Measurements from ENCODE around the gene NEURL4.
A peak's percentile ranks its signal among the peaks of the same experiment; 100 is the strongest.

The NEURL4 gene

DNA sequence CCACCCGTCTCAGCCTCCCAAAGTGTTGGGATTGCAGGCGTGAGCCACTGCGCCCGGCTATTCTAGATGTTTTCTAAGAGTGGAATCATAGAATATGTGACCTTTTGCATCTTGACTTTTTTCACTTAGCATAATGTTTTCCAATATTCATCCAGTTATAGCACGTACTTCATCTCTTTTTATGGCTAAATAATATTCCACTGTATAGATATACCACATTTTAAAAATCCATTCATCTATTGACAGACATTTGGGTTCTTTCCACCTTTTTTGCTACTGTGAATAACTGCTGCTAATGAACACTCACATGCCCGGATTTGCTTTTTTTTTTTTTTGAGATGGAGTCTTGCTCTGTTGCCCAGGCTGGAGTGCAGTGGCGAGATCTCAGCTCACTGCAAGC lies 25.0 kb downstream of the NEURL4 start:
- no peak for DNase-seq (ENCODE audit: low spot score)

DNA sequence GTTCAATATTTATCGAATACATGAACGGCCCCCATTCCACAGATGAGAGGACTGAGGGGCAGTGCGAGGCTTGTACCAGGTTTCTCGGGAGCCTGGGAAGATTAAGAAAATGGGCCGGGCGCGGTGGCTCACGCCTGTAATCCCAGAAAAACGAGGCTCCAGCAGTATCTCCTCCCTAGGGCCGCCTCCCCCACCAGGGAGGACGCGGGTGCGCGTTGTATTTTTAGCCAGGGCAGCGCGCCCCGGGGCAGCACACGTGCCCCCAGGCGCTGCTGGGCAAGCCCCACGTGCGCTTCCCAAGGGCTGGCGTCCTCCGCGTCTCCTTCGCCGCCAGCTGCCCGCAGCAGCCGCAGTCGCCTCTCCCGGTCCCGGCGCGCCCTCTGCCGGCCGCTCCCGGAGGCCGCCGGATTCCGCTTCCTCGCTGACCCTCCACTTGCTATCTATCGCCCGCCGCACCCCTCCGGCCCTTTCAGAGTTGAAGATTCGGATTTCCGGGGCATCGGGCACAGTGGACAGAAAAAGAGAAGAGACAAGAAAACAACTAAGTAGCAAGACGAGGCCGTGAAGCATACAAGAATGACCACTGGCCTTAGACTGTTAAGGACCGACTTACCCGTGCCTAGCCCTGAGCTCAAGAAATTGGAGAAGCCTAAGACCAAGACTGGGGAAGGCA lies 32.8 kb downstream of the NEURL4 start:
- DNase-seq (ENCODE audit: low spot score), result peak; percentile 88

GRCh38 chr17:7295230-7296180 lies 33.6 kb downstream of the NEURL4 start:
- no peak for DNase-seq (ENCODE audit: low spot score)

DNA sequence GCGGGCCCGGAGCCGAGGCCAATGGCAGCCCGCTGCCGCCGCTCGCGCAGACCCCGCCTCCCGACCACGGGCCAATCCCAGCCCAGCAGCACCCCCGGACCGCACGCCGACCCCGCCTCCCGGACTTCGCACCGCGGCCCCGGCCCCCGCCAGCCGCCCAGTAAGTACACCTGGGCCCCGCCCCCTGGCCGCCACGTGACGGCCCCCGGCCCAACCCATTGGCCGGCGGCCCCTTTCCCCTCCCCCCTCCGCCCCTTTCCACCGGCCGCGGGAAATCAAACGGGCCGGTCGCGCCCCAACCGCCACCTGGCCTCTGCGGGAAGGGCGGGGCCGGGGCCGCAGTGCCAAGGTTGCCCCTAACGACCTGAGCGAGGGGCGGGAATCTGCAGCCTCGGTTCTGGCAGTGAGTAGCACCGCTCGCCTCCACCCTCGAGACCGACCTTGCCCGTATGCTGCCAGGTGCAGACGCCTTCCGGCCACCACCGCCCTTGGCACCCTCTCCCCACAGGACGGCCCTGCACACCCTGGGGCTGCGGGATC lies 34.5 kb downstream of the NEURL4 start, which contains the start of gene YBX2:
Gene YBX2 (minus strand): TSS at position 26 of the 540 bp plus-strand sequence. CDS start 139 bp downstream, outside the sequence.
- no peak for DNase-seq (ENCODE audit: low spot score)

- no peak for DNase-seq (ENCODE audit: low spot score)
Measured at GRCh38 chr17:7293816-7294613, 35.1 kb downstream of the NEURL4 start.

DNA sequence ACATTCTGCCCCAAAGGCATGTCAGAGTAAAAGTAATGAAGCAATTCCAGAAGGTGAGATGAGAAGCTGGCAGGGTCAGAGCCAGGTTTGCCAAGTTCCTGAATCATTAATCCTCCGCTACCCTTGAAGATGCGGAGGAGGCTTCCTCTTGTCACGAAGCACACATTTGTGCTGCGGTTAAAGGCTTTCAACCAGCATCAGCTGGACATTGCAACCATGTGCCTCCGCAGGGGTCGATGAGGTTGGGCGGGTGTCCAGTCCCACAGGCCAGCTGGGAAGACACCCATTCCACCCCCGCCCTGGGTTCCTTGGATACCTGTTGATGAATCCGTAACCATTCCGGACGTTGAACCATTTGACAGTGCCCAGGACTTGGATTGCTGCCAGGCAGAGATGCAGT lies 36.0 kb downstream of the NEURL4 start:
- DNase-seq (ENCODE audit: low spot score), result no peak

GRCh38 chr17:7292729-7293128 lies 36.4 kb downstream of the NEURL4 start:
- no peak for DNase-seq (ENCODE audit: low spot score)

GRCh38 chr17:7292194-7292593 lies 36.9 kb downstream of the NEURL4 start:
- DNase-seq (ENCODE audit: low spot score), result no peak

GRCh38 chr17:7290685-7291084 lies 38.5 kb downstream of the NEURL4 start:
- no peak for DNase-seq (ENCODE audit: low spot score)

GRCh38 chr17:7290166-7290565 lies 39.0 kb downstream of the NEURL4 start:
- DNase-seq (ENCODE audit: low spot score), result no peak

- no peak for DNase-seq (ENCODE audit: low spot score)
Measured at GRCh38 chr17:7289256-7290032, 39.7 kb downstream of the NEURL4 start.

DNA sequence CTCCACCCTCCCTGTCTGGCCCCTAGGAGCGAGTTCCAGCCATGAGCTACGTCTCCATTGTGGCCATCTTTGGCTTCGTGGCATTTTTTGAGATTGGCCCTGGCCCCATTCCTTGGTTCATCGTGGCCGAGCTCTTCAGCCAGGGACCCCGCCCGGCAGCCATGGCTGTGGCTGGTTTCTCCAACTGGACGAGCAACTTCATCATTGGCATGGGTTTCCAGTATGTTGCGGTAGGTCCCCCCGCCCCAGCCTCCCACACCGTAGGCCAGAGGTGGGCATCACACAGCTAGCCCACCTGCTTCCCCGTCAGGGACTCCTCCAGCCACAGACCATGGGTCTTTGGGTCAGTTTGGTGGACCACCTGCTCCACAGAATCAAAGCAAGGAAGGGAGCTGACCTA lies 43.5 kb downstream of the NEURL4 start:
- no peak for DNase-seq (ENCODE audit: low spot score)

DNA sequence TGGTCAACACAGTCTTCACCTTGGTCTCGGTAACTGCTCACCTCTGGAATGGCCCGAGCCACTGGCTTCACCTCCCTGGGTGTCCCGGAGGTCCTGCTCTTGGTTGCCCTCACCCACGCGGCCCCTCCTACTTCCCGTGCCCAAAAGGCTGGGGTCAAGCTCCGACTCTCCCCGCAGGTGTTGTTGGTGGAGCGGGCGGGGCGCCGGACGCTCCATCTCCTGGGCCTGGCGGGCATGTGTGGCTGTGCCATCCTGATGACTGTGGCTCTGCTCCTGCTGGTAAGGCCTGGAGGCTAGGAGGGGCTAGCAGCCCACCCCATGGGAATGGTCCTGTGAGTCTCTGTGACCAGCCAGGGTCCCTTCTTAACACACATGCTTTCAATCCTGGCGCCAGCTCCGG lies 44.2 kb downstream of the NEURL4 start:
- no peak for DNase-seq (ENCODE audit: low spot score)

DNA sequence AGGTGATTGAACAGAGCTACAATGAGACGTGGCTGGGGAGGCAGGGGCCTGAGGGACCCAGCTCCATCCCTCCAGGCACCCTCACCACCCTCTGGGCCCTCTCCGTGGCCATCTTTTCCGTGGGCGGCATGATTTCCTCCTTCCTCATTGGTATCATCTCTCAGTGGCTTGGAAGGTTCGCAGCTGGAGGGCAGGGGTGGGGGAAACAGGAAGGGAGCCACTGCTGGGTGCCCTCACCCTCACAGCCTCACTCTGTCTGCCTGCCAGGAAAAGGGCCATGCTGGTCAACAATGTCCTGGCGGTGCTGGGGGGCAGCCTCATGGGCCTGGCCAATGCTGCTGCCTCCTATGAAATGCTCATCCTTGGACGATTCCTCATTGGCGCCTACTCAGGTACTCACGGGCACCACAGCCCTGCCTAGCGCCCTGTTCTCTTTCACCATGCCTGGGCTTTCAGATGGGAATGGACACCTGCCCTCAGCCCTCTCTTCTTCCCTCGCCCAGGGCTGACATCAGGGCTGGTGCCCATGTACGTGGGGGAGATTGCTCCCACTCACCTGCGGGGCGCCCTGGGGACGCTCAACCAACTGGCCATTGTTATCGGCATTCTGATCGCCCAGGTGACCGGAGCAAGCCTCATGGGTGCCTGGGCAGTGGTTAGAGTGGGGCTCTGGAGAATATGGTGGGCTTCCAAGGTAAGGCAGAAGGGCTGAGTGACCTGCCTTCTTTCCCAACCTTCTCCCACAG lies 45.5 kb downstream of the NEURL4 start:
- DNase-seq (ENCODE audit: low spot score), result no peak

- no peak for DNase-seq (ENCODE audit: low spot score)
Measured at GRCh38 chr17:7282752-7283321, 46.3 kb downstream of the NEURL4 start.

DNA sequence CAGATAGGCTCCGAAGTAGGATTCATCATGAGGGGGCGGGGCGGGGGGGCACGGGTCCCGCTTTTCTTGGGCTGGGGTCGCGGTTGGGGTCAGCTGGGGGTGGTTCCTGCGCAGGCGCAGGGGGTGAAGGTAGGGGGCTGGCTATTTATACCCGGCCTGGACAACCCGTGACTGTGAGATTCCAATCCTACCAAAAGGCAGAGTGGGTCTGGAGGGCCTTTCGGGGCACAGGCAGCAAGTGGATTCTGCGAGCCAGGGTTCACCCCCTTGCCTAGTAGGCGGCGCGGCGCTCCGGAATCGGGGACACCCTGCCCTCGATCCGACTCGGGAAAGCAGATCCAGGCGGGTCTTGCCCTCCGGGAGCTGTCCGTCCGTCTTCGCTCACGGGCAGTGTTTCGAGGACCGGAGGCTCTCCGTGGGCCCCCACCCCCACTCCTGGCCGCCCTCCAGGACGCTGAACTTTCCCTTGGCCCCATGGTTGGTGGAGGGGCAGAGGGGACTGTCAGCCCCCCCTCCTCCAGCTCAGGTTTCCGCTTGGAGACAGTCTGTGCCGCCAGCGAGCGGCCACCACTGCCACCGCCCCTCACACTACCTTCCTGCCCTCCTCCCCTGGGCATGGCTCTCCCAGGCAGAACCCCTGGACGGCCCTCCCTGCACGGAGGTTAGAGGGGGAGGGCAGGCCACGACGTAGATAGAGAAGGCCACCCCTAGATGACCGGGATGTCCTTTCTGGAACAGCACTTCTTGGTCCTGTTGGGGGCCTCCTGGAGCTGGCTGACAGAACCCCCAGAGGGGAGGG lies 47.0 kb downstream of the NEURL4 start:
- no peak for DNase-seq (ENCODE audit: low spot score)

GRCh38 chr17:7281074-7281952 lies 47.8 kb downstream of the NEURL4 start, which contains the start of gene SLC2A4:
SLC2A4 (plus strand) TSS chr17:7281718; CDS start chr17:7281935, 217 bp downstream.
- peak; percentile 94 for DNase-seq (ENCODE audit: low spot score)

DNA sequence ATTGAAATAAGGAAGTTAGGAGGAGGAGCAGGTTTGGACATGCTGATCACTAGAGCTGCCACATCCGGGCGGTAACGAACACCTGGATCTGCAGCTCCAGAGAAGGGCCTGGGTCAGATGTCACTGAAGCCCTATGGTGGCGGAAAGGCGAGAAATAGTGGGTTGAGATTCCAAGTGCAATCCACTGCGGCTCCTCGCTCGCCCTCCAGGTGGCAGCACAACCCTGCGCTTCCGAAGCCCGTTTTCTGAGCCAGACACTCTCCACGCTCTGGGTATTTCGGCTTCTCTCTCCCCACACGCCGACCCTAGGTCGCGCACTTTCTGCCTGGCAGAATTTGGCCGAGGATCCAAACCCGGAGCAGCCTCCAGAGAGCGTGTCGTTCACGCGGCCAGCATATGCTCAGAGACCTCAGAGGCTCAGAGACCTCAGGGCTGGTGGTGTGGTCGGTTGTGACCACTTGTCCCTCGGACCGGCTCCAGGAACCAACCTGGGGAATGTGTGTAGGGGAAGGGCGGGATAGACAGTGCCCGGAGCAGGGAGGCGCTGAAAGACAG lies 48.5 kb downstream of the NEURL4 start:
- peak; percentile 89 for DNase-seq (ENCODE audit: low spot score)
